Activated T-helper 9 cell treated with anti-CD3 and anti-CD28 coated beads, Interleukin-2, amount 50 U/mL, for 16 hours (primary cell): ENCODE data around the gene TFAP2B.

Experiments used
- DNase-seq: peaks from one replicate; pipeline ENCODE4 v3.0.0-alpha.2; 2020; ENCODE audit warnings: low read depth

Gene TFAP2B

DNA sequence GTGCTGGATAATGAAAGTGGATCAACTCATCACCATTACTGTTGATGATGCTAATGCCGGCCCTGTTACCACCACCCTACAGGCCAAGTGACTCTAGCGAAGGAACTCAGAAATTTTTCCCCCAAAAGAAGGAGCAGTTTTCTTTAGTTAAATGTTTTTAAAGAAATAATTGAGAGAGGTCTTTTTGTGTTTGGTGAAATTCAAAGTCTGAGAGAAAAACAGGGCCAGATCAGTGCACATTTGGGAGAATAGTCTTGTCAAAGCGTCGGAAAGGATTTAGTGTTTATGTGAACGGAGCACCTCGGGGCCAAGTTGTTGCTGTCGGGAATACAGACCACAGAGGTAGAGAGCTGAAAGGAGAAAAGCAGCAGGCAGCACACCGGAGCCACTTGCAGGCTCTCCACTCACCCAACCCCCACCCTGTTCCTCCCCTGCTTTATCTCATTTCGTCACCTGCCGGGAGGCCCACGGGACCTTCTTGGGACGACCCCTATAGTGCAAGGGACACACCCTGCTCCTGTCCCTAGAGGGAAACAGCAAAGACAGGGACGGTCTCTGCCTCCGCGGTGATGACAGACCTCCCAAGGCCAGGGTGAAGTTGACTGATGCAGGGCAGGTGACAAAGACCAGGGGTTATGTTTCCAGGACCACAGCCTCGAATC, 6.8 kb downstream of the TFAP2B start:
- no peak for DNase-seq

DNA sequence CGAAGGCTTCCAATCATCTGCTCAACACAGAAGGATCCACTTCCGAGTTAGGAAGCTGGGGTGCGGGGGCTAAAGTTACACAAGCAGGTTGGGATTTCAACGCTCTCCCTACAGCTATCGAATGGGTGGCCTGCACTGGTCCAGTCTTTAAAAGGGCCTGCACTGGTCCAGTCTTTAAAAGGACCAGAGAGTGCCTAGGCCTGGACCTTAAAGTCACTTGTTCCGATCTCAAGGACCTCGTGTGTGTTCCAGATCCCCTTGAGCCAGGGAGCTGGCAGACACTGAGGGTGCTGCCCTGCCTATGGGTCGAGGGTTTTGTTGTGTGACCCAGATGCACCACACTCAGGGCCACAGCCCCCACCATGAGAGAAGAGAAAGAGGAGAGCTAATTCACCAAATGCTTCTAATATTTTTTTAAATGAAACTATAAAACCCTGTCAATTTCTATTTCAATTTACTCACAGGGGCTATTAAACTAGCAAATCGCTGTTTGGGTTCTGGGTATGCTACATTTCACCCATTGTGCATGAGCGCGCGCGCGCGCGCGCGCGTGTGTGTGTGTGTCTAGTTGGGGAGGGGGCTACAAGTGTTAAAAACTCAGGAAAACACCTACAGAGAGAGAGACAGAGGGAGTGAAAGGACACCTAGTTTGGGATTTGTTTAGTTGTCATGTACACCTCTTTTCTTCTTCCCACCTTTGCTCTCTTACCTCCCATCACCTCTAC, 7.5 kb downstream of the TFAP2B start:
- DNase-seq = no peak

DNA sequence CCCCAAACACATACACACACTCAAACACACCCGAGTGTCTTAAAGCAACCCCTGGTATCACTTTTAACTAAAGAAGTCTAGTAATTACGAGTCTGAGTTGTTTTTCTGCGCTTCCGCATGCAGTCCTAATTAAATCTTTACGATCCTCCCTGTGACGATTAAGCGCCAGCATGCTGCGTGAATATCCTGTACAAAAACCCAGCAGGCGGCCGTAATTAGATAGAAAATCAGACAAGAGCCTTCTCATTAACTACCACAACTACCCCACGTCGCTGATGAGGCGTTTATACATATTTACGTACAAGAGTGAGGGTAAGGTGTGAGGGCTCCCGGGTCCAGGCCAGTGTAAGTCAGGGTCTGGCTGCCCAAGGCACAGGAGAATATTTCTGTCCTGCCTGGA, 8.1 kb downstream of the TFAP2B start:
- DNase-seq = no peak

DNA sequence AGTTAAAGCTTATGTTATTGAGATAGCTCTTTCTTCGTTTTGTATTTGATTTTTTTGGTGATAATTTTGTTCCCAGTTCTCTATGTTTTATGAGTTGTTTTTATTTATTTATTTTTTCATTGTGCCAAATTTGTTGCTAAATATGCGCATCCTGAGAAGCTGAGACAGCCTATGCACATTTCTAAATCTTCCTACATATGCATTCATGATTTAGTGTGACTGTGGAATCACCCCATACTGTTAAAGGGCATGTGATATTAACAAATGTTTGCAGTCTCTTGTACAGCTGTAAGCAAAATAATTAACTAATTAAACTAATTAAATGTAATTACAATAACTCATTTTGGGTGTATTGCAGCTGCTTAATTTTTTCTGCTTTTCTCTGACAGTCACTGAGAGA, 10.4 kb downstream of the TFAP2B start:
- no peak for DNase-seq

DNA sequence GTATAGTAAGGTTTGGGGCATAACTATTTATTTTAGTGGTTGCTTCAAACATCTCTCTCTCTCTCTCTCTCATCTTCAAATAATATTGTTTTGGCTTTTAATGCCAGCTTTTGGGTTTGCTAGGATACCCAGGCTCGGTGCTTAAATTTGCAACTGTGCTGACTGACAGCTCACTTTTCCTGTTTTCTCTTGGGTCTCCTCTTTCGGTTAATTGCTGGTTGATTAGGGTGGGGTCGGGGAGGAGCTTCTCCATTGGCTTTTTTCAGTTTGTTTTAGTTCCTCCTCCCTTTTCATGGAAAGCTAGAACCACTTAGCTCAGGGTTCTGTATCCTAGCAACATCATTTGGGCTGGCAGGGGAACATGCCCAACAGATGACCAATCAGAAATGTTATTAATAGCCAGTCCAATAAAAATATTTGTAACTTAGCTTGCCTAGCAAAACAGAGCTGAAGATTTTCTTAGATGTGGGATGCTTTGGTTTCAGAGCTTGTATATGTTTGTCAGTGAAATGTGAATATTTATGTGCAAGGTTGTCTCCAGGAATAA, 11.3 kb downstream of the TFAP2B start:
- no peak for DNase-seq

DNA sequence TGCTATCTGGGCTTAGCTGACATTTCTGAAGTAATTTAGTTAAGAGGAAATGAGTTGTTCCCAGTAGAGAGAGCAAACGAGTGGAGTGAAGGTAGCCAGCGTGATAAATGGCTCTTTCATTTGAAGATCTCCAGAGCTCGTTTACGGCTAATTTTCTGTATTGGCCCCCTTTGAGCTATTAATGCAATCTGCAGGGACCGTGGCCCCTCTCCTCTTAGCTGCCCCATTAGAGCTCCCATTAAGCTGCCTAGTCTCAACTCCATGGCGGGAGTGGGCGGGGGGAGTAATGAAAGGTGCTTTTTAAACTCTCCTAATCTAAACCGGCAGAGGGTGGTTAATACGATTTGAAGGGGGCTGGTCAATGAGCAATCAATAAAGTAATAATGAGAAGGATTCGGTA, 12.5 kb downstream of the TFAP2B start:
- DNase-seq = no peak

DNA sequence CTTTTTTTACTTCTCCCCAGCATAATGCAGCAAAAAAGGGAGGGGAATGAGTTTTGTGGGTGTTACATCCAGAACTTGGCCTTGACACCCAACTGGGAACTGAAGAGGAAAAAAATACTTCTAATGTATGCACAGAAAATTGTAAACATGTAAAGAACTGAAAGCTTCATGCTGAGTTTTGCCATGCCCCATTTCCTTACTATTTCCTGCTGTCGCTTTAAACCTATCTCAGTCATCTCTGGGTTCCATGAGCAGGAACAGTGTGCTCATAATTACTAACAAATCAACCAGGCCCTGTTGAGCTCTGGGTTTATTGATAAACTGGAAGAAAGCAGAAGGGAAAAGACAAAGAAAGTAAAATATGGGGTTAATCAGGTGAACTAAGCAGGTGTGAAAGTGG, 14.2 kb downstream of the TFAP2B start:
- no peak for DNase-seq

DNA sequence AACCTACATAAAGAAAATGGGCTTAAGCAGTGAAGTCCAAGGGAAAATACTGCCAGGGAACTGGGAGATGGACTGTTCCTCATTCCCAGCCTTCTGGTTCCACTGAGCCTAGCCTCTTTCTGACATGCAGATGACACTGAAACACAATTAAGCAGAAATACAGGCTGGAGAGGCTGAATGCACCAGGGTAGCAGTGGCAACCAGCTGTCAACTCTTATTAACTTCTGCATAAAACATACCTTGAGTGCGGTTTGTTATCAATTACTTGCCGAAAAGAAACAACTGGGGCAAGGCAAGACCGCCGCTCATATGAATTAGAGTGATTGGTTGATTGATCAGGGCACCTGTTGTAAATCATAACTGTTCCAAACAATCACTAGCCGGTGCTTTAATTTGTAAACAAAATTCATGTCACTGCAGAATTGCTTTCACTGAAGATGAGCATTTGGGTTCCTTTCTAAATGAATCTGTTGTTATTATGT, 16.3 kb downstream of the TFAP2B start:
- no peak for DNase-seq

DNA sequence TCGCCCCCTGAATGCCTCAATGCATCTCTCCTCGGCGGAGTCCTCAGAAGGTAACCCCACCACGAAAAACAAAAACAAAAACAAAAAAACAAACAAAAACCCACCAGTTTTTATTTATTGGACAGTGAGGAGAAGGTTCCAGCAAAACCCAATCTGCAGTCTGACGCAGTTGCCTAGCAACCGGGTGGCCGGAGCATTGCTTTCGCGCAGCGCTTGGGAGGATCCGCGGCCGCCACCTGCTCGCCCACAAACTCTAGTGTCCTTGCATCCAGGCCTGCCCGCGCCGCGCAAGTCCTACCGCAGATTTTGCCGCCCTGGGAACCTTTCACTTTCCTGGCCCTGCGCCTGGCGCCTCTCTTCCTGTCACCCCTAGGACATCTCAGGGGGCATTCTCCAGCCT, 17.6 kb downstream of the TFAP2B start:
- DNase-seq = no peak

DNA sequence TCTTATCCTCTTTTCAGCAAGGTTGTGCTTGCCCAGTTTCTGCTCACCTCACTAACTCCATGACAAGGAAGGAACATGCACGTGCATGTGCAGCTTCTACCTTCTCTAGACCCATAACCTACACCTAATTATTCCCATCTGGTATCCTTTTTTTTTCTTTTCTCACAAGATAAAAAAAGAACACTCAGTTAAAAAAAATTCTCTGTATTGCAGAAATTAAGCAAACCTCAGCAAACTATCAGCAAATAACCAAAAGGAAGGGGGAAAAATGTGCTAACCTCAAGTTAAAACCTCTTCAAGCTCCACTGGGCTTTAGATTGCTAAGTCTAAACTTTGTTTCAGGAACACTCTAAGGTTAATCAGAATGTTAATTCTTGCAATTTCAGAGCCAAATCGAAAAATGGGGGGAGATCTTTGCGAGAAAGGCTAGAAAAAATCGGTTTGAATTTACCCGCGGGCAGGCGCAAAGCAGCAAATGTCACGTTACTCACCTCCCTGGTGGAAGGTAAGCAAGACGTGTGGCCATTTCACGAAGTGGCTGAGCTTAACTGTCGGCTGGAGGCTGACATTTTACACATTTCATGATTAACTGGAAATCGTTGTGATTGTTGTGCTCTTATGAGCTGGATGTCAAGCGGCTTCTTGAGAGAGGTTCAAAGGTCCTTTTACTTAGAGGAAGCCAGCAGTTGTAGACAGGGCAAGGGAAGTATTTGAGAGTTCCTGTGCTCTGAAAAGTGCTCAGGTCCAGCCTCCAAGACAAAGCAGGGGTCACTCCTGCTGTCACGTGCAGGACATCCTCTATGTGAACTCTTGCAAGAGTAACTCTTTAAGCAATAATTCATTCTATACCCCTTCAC, 19.1 kb downstream of the TFAP2B start:
- no peak for DNase-seq

DNA sequence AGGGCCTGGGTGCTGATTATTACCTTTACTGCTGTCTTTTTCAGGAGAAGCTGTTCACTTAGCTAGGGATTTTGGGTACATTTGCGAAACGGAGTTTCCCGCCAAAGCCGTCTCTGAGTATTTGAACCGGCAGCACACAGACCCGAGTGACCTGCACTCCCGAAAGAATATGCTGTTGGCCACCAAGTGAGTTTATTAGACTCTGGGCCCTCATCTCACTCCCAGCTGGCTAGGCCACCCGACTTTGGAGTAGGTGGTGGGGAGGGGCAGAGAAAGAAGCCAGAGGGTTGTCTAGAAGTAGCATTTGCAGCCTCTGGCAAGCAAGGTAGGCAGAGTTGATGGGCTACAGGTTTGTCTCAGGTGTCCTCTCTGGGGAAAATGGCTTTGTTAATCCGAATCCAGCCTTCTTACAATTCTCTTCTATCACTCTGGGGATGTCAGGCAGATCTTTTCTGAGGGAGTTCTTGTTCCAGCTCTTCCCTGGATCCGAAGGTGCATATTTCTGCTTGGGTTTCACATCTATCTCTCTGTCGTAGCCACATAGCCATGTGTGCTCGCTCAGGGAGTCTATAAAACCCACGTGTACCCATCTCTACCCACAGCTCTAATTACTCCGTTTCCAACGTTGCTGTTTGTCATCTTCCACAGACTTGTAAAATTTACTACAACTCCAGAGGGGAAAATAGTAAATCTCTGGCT, 21.6 kb downstream of the TFAP2B start:
- no peak for DNase-seq

DNA sequence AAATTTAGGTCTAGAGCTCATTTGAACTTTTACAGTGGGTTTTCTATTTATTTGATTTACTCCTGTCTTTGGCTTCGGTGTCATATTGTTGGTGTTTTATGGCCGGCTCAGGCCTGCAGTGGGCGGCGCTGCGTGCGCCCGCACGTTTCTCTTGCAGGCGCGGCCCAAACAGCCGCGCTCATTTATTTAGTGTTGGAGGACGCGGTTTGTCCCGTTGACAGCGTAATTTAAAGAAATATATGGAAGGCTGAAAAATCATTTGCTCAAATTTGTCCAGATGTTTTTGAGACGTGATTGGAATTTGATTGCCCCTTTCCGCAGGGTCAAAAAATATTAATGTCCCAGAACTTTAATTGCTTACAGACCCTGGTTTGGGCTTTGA, 22.1 kb downstream of the TFAP2B start:
- no peak for DNase-seq

DNA sequence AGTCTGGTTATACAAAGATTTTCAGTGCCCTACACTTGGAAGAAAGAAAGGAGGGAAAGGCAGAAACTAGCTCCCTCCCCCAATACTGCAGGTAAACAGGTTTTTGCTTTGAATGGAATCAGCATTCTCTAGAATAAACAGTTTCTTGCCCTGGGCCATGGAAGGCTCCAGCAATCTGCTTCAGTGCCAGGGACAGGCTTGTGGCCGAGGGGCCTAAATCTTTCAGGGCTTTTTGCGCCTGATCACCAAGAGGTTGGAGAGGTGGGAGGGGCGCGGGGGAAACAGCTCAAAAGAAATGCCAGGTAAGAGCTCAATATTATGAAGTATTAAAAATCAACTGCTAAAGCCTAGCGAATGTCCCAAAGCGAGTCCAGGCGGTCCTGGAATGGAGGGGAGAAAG, 23.8 kb downstream of the TFAP2B start:
- no peak for DNase-seq

DNA sequence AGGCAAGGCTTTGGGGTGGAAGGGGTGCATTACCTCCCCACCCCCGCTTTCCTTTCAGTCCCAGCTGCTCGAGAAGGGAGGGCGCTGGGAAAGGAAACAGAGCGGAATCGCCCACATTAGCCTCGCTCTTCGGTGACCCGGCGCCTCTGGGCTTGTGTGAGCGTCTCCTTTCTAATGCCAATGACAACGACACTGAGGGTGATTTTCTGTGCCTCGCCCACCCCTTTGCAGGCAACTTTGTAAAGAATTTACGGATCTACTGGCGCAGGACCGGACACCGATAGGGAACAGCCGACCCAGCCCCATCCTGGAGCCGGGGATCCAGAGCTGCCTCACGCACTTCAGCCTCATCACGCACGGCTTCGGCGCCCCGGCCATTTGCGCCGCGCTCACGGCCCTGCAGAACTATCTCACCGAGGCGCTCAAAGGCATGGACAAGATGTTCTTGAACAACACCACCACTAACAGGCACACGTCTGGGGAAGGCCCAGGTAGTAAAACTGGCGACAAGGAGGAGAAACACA, 24.3 kb downstream of the TFAP2B start:
- DNase-seq = no peak

DNA sequence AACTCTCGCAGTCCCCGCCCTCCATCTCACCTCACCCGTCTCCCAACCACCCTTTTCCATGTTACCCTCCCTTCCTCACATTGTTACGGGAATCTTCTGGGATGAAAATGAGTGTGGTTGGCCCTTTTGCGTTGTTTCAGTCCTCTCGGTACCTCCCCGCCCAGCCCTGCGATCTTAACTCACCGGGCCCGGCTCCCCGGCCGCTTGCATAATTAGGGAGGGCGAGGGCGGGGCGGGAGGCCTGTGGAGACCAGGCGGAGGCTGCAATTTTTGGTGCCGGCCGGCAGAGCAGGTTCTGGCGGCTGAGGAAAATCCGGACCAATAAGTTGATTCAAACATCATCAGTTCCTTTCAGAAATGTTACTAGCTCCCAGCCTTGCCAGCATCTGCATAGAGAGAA, 25.2 kb downstream of the TFAP2B start:
- DNase-seq = no peak

DNA sequence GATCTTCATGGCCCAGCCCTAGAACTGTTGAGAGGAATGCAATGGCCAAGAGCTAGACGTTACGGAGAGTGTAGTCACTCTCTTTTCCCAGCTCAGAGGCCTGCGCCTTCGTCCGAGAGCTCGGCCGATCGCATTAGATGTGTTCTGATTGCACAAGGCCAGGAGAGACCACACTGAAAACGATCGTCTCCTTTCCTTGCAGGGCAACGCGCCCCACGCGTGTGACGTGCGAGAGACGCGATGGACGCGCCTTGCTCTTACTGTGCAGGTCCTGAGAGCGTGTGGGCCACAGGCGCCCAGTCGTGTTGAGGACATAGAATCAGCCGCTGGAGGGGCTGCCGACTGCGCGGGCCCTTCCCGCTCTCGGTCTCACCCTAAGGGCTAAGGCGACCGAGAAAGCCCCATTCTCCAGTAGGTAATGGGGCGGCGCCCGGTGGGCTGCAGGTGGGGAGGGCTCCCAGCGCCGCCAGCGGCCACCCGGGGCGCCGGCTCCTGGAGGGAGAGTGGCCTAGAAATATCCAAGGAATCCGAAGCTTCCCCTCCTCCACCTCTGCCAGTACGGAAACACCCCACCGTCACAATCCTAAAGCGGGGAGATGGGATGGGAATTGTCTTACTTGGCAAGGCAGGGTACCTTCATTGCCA, 26.9 kb downstream of the TFAP2B start:
- no peak for DNase-seq

DNA sequence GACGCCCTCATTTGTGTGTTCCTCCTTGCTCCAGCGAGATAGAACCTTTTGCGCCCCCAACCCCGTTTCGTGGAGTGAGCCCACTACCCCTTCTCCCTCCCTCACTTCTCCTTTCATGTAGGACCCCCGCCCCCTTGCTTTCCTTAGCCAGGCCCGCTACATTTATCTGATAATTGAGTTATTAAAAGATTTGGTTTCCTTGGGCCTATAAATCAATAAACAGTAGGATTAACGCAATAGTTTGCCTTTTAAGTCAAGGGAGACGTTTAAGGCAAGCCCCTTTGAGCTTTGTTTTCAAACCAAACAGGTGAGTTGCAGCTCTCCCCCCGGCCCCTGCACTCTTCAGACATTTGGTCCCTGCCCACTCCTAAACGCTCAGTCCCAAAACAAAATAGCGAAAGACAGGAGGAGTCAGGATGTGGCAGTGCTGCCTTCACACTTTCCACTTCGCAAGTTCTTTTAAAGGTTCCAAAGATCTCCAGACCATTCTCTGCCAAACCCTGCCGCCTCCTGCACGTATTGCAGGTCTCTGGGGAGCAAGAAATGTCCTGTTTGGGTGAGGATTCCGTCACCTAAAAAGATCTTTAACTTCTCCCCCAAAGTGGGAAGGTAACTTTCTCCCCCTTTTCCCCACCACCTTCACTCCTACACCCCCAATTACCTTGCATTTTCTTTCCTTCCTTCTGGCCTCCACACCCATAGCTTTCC, 27.6 kb downstream of the TFAP2B start:
- no peak for DNase-seq

DNA sequence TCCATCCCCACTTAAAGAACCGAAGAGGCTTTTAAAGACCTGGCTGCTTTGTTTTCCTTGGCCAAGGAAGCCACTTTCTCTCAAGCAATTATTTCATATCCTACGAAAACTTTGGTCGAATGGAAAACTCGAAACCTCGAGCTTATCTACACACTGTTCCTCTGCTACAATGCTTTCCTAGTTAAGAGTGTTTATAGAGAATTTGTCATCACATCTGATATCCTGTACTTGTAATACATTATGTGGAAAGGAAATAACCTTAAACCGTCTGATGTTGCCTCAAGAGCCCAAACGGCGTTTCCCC, 28.1 kb downstream of the TFAP2B start:
- no peak for DNase-seq

DNA sequence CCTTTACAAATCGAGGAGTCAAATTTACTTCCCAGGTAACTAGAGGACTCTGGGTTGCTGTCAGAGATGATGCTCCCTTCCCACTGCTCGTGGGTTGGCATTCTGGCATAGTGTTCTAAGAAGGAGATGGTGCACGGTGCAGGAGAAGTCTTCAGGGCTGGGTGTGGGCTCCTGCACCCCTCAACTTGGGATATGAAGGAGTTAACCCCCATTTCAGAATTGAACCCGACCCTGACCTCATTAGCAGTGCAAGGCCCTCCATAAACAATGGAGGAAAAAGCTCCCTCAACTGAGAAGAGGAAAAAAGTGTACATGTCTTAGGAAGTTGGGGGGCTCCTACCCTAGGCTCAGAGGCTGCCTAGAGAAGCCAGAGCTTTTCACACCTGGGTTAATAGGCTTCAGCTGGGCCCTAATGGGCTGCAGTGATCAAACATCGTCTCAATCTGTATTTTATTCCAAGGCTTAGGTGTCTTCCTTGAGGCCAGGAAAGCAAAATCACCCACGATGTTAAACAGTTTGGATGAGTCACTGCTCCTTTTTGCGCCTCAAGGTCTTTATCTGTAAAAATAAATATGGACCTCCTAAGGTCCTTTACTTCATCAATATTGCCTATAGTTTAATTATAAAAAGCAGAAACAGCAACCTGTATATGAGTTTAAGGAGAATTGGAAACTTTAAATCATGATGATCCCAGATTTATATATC, 29.4 kb downstream of the TFAP2B start:
- DNase-seq = no peak
